OCI-LY7 (cell line): Measurements from ENCODE around the gene KRT81. TPM values are rescaled to one million over a fixed set of nuclear protein-coding genes. Genes with fewer than 3 reads are reported as not detected.

Source experiments
- BruUV-seq: library from RNA; stranded (reverse); fragments of 400-500 nt; replicated peaks from 2 replicates; lab custom pipeline; 2021; lab: Mats Ljungman, UMichigan
- CTCF ChIA-PET: fragments of 300-600 bp; sonication (Branson Sonifier 250); formaldehyde crosslinking; loops from one replicate; lab custom pipeline; 2022; ENCODE audit warnings: antibody characterized with exemption; ENCODE audit not compliant: unreplicated experiment; lab: Charles Lee
- POLR2A ChIA-PET: fragments of 300-600 bp; sonication (Branson Sonifier 250); formaldehyde crosslinking; loops from one replicate; lab custom pipeline; 2022; ENCODE audit warnings: antibody characterized with exemption; lab: Charles Lee
- DNase-seq: peaks from one replicate; pipeline ENCODE4 v3.0.0-alpha.2; 2015; ENCODE audit warnings: low spot score
- H2AFZ ChIP-seq: fragments of 200-600 bp; sonication (generic), shearing (Covaris generic); 2 replicates; pipeline ENCODE4 v1.6.1; 2014; ENCODE audit warnings: mild to moderate bottlenecking, antibody characterized with exemption, low read length, moderate library complexity
- H3K27ac ChIP-seq: fragments of 200-600 bp; sonication (generic); 2 replicates; pipeline ENCODE4 v1.5.1; 2014; ENCODE audit warnings: mixed run types, low read depth, mild to moderate bottlenecking, moderate library complexity, low read length, inconsistent platforms; ENCODE audit not compliant: poor library complexity, severe bottlenecking
- H3K36me3 ChIP-seq: fragments of 200-600 bp; sonication (generic); 2 replicates; pipeline ENCODE4 v1.6.1; 2014; ENCODE audit warnings: mild to moderate bottlenecking, antibody characterized with exemption, low read length, moderate library complexity, mixed read lengths; ENCODE audit not compliant: insufficient read depth
- H3K4me1 ChIP-seq: fragments of 200-600 bp; sonication (generic); 2 replicates; pipeline ENCODE4 v1.5.1; 2014; ENCODE audit warnings: mild to moderate bottlenecking, low read length; ENCODE audit not compliant: insufficient read depth, poor library complexity, severe bottlenecking
- H3K4me2 ChIP-seq: fragments of 200-600 bp; sonication (generic); 2 replicates; pipeline ENCODE4 v1.6.1; 2014; ENCODE audit warnings: mild to moderate bottlenecking, low read length
- H3K4me3 ChIP-seq: fragments of 200-600 bp; sonication (generic); 2 replicates; pipeline ENCODE4 v1.5.1; 2014; ENCODE audit warnings: mild to moderate bottlenecking, low read depth, low read length; ENCODE audit not compliant: poor library complexity, severe bottlenecking
- H3K79me2 ChIP-seq: fragments of 200-600 bp; sonication (generic); 2 replicates; pipeline ENCODE4 v1.6.1; 2016; ENCODE audit warnings: low read depth, mild to moderate bottlenecking, low read length, moderate library complexity, mixed read lengths; ENCODE audit not compliant: insufficient read depth
- H3K9me2 ChIP-seq: fragments of 200-600 bp; sonication (generic); 2 replicates; pipeline ENCODE4 v1.6.1; 2016; ENCODE audit warnings: mild to moderate bottlenecking, low read length, mixed read lengths; ENCODE audit not compliant: insufficient read depth
- H3K9me3 ChIP-seq: fragments of 200-600 bp; sonication (generic); 2 replicates; pipeline ENCODE4 v1.6.1; 2014; ENCODE audit warnings: mild to moderate bottlenecking, mixed run types, low read length, mixed read lengths
- H4K20me1 ChIP-seq: fragments of 200-600 bp; sonication (generic); 2 replicates; pipeline ENCODE4 v1.6.1; 2014; ENCODE audit warnings: mild to moderate bottlenecking, antibody characterized with exemption, low read length, moderate library complexity, mixed read lengths; ENCODE audit not compliant: insufficient read depth
- CTCF ChIP-seq: fragments of 200-600 bp; sonication (generic); conservative IDR thresholded peaks from 2 replicates; pipeline ENCODE4 v1.5.1; 2014; ENCODE audit warnings: mild to moderate bottlenecking, antibody characterized with exemption, low read length, moderate library complexity, mixed read lengths
- EZH2phosphoT487 ChIP-seq: fragments of 200-600 bp; sonication (generic); IDR thresholded peaks from 2 replicates; pipeline ENCODE4 v1.6.1; 2018; ENCODE audit warnings: low read depth, borderline replicate concordance, mild to moderate bottlenecking, mixed run types, antibody characterized with exemption, low read length, moderate library complexity, mixed read lengths
- intact Hi-C: fragments of 100-400 bp; cut with micrococcal nuclease; formaldehyde crosslinking; loops from one replicate; pipeline ENCODE4 v1.10.0; 2022; ENCODE audit not compliant: unreplicated experiment
- total RNA-seq, 2 experiments: library from RNA; depleted of rRNA in 1 of 2; stranded (reverse); fragments of >200 nt in 1 of 2; shearing (Covaris generic) in 1 of 2; gene quantifications; 2 replicates each; pipeline ENCODE4 v1.2.3, GENCODE V29; 2014 to 2022

The KRT81 gene
- total RNA-seq, 2 experiments from 2014 or later = not detected

- Histone ChIP-seq H3K4me2 (no peak overlapping the region), H3K36me3 (no peaks in the 10 kb centered on the region), H3K4me3 (no peak overlapping the region), H2AFZ (no peak overlapping the region), H3K9me2 (no peaks in the 10 kb centered on the region), H3K79me2 (no peaks in the 10 kb centered on the region), H4K20me1 (no peaks in the 10 kb centered on the region), H3K4me1 (no peaks in the 10 kb centered on the region), H3K27ac (no peak overlapping the region), H3K9me3 (no peaks in the 10 kb centered on the region)
- ChIA-PET CTCF (no interaction called here), POLR2A (no interaction called here)
- TF ChIP-seq EZH2phosphoT487 (no peak), CTCF (no peak)
- intact Hi-C loops = no loop called here
- BruUV-seq = no TSS peak
- no peak for DNase-seq
These were observed 6.1 kb downstream of the KRT81 start for GRCh38 chr12:52285172-52285745.

- no peak overlapping the region for H3K4me2 ChIP-seq
- H3K27ac ChIP-seq = no peak overlapping the region
- no peak overlapping the region for H2AFZ ChIP-seq
- H3K4me3 ChIP-seq = no peak overlapping the region
- H4K20me1 ChIP-seq = no peaks in the 10 kb centered on the region
- H3K9me3 ChIP-seq = no peaks in the 10 kb centered on the region
- ChIA-PET POLR2A (no interaction called here), CTCF (no interaction called here)
- H3K9me2 ChIP-seq = no peaks in the 10 kb centered on the region
- H3K4me1 ChIP-seq = no peaks in the 10 kb centered on the region
- TF ChIP-seq EZH2phosphoT487 (no peak), CTCF (no peak)
- BruUV-seq = no TSS peak
- H3K36me3 ChIP-seq = no peaks in the 10 kb centered on the region
- DNase-seq = no peak
- intact Hi-C loops = no loop called here
- no peaks in the 10 kb centered on the region for H3K79me2 ChIP-seq
These were observed 6.7 kb downstream of the KRT81 start for GRCh38 chr12:52284562-52285171.
